ENCODE measurements around the gene CAMK4. TPM values are rescaled to one million over a fixed set of nuclear protein-coding genes. Genes with fewer than 3 reads are reported as not detected.

The CAMK4 gene
- total RNA-seq, 1 donor: 89.3 TPM

DNA sequence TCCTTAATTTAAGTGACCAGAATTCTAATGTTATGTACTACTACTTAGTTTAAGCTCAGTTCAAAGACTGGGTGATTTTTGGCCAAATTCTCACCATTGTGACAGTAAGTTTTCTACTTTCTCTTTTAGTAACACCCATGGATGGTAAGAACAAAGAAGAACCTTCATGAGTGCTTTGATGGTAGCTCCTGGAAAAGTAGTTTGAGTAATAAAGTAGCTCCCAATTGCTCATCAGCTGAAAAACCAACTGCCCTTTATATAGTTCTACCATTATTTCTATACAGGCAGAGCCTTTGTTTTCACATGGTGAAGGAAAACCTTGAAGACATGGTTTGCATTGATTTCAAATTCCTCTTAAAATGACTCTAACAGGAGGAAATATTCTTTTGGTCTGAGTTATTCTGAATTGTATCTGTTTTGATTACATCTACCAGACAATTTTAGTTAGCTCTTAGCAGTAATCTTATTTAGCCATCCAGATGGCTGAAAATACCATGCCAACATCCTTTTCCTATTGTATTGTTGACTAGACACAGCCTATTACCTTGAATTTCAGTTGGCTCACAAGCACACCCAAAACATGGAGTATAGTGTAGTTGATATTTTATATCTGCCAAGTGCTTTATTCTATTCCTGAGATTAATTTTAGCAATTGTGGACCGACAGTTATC, 311.8 kb downstream of the CAMK4 start:
- Histone ChIP-seq H3K9me3 (ENCODE audit: low read depth, low read length) (no peaks in the 10 kb centered on the region), H3K27me3 (ENCODE audit: insufficient read depth, low read length) (peaks cover 2% of the 10 kb centered on the region), H3K4me3 (ENCODE audit: low read length) (no peak overlapping the region), H3K4me1 (ENCODE audit: insufficient read depth, low read length) (peaks cover 21% of the 10 kb centered on the region)

- Histone ChIP-seq H3K4me1 (ENCODE audit: insufficient read depth, low read length) (peaks cover 11% of the 10 kb centered on the region), H3K4me3 (ENCODE audit: low read length) (no peak overlapping the region), H3K27me3 (ENCODE audit: insufficient read depth, low read length) (peaks cover 2% of the 10 kb centered on the region), H3K9me3 (ENCODE audit: low read depth, low read length) (no peaks in the 10 kb centered on the region)
Observed at GRCh38 chr5:111537141-111538024, 313.2 kb downstream of the CAMK4 start.

Other genes starting within 250 kb of the CAMK4 start
- gene TSLP, start 152.7 kb upstream of the CAMK4 start, total RNA-seq: 0.21 TPM
- 33.1 TPM for gene WDR36, start 132.0 kb upstream of the CAMK4 start, total RNA-seq